IMR-90 (cell line): Measurements from ENCODE around the gene PGLYRP2. TPM values are rescaled to one million over a fixed set of nuclear protein-coding genes. Genes with fewer than 3 reads are reported as not detected.

Experiments used
- ATAC-seq: fragments of 200-7000 bp; cut with Tn5 transposase; 2 replicates; pipeline ENCODE4 v1.9.1; 2020; ENCODE audit warnings: low read depth, mild to moderate bottlenecking, moderate library complexity
- BruUV-seq: library from RNA; stranded (reverse); fragments of 400-500 nt; replicated peaks from 2 replicates; lab custom pipeline; 2021; lab: Mats Ljungman, UMichigan
- CTCF ChIA-PET: fragments of 300-600 bp; formaldehyde crosslinking; extraction: SDS; loops from one replicate; lab custom pipeline; 2021; ENCODE audit warnings: antibody characterized with exemption; lab: Yijun Ruan, JAX
- POLR2A ChIA-PET: fragments of 300-600 bp; sonication (Branson Sonifier 250); formaldehyde crosslinking; loops from one replicate; lab custom pipeline; 2022; ENCODE audit warnings: antibody characterized with exemption; ENCODE audit not compliant: unreplicated experiment; lab: Charles Lee
- DNase-seq: peaks from one replicate; pipeline ENCODE4 v3.0.0; 2013
- H2AFZ ChIP-seq: replicated peaks from 2 replicates; pipeline ENCODE3; 2013; ENCODE audit warnings: low read length, mild to moderate bottlenecking; ENCODE audit not compliant: poor library complexity
- H2AK5ac ChIP-seq: 2 replicates; pipeline ENCODE4 v1.6.1; 2013; ENCODE audit warnings: low read depth, low read length, inconsistent platforms
- H2AK9ac ChIP-seq: replicated peaks from 2 replicates; pipeline ENCODE3; 2013; ENCODE audit warnings: mild to moderate bottlenecking, low read depth, low read length, moderate library complexity; ENCODE audit not compliant: poor library complexity
- H2BK120ac ChIP-seq: 2 replicates; pipeline ENCODE4 v1.6.1; 2013; ENCODE audit warnings: low read depth, low read length, inconsistent platforms
- H2BK15ac ChIP-seq: 3 replicates; pipeline ENCODE4 v1.6.1; 2013; ENCODE audit warnings: low read depth, low read length, inconsistent platforms
- H2BK20ac ChIP-seq: 2 replicates; pipeline ENCODE4 v1.6.1; 2013; ENCODE audit warnings: low read depth, mild to moderate bottlenecking, inconsistent platforms, low read length, moderate library complexity
- H2BK5ac ChIP-seq: 2 replicates; pipeline ENCODE4 v1.6.1; 2013; ENCODE audit warnings: mild to moderate bottlenecking, low read depth, low read length, inconsistent platforms; ENCODE audit not compliant: poor library complexity, severe bottlenecking
- H3K14ac ChIP-seq: replicated peaks from 2 replicates; pipeline ENCODE4 v1.6.1; 2013; ENCODE audit warnings: low read depth, low read length, inconsistent platforms
- H3K18ac ChIP-seq: 2 replicates; pipeline ENCODE4 v1.6.1; 2013; ENCODE audit warnings: low read depth, low read length, control low read depth
- H3K23ac ChIP-seq: 2 replicates; pipeline ENCODE4 v1.6.1; 2013; ENCODE audit warnings: low read depth, low read length, inconsistent platforms
- H3K27ac ChIP-seq: 2 replicates; pipeline ENCODE4 v1.5.1; 2013; ENCODE audit warnings: mild to moderate bottlenecking, control low read depth, low read length; ENCODE audit not compliant: insufficient read depth
- H3K27me3 ChIP-seq: 2 replicates; pipeline ENCODE4 v1.6.1; 2013; ENCODE audit warnings: low read length; ENCODE audit not compliant: control insufficient read depth, insufficient read depth
- H3K36me3 ChIP-seq: 2 replicates; pipeline ENCODE4 v1.6.1; 2013; ENCODE audit warnings: low read length, mixed read lengths; ENCODE audit not compliant: control insufficient read depth, insufficient read depth
- H3K4ac ChIP-seq: 2 replicates; pipeline ENCODE4 v1.6.1; 2013; ENCODE audit warnings: low read depth, low read length, inconsistent platforms
- H3K4me1 ChIP-seq: 2 replicates; pipeline ENCODE4 v1.6.1; 2013; ENCODE audit warnings: low read length, mixed read lengths; ENCODE audit not compliant: control insufficient read depth, insufficient read depth
- H3K4me2 ChIP-seq: 2 replicates; pipeline ENCODE4 v1.6.1; 2013; ENCODE audit warnings: low read depth, mild to moderate bottlenecking, control low read depth, low read length, moderate library complexity
- H3K4me3 ChIP-seq: 2 replicates; pipeline ENCODE4 v1.5.1; 2013; ENCODE audit warnings: low read depth, mild to moderate bottlenecking, control low read depth, low read length, moderate library complexity; ENCODE audit not compliant: insufficient read depth
- H3K56ac ChIP-seq: 2 replicates; pipeline ENCODE4 v1.6.1; 2013; ENCODE audit warnings: low read length, inconsistent platforms; ENCODE audit not compliant: insufficient read depth; ENCODE audit errors: extremely low read depth
- H3K79me1 ChIP-seq, 2 experiments: 2 replicates each; pipeline ENCODE4 v1.6.1; 2013; ENCODE audit warnings: low read length in 2 of 2, inconsistent platforms in 1 of 2, low read depth in 1 of 2
- H3K9ac ChIP-seq: 2 replicates; pipeline ENCODE4 v1.6.1; 2013; ENCODE audit warnings: low read depth, low read length, control low read depth
- H3K9me1 ChIP-seq: 2 replicates; pipeline ENCODE4 v1.6.1; 2013; ENCODE audit warnings: low read length, inconsistent platforms; ENCODE audit not compliant: insufficient read depth
- H3K9me3 ChIP-seq: 2 replicates; pipeline ENCODE4 v1.6.1; 2013; ENCODE audit warnings: low read length; ENCODE audit not compliant: control insufficient read depth, insufficient read depth
- H4K20me1 ChIP-seq: 2 replicates; pipeline ENCODE4 v1.6.1; 2013; ENCODE audit warnings: low read length, inconsistent platforms; ENCODE audit not compliant: insufficient read depth
- H4K5ac ChIP-seq: 2 replicates; pipeline ENCODE4 v1.6.1; 2013; ENCODE audit warnings: mild to moderate bottlenecking, low read depth, low read length, control low read depth
- H4K8ac ChIP-seq, 2 experiments: 2 replicates each; pipeline ENCODE4 v1.6.1; 2013; ENCODE audit warnings: low read depth in 2 of 2, low read length in 2 of 2, control low read depth in 1 of 2, inconsistent platforms in 1 of 2
- H4K91ac ChIP-seq: 2 replicates; pipeline ENCODE4 v1.6.1; 2013; ENCODE audit warnings: low read depth, low read length, inconsistent platforms; ENCODE audit not compliant: insufficient read depth
- BHLHE40 ChIP-seq: fragments of 150-350 bp; IDR thresholded peaks from 2 replicates; pipeline ENCODE4 v1.6.1; 2016; ENCODE audit warnings: mild to moderate bottlenecking, low read depth, low read length
- MAFK ChIP-seq: IDR thresholded peaks from 2 replicates; pipeline ENCODE4 v1.6.1; 2012; ENCODE audit warnings: low read depth, low read length, improper control_type of control experiment
- RAD21 ChIP-seq: IDR thresholded peaks from 2 replicates; pipeline ENCODE4 v1.6.1; 2012; ENCODE audit warnings: low read length, improper control_type of control experiment
- SMC3 ChIP-seq: fragments of 150-350 bp; IDR thresholded peaks from 2 replicates; pipeline ENCODE4 v1.6.1; 2016; ENCODE audit warnings: low read depth, mild to moderate bottlenecking, antibody characterized with exemption, low read length, moderate library complexity
- WGBS, 2 experiments: methylation state at CpG; one replicate each; pipeline versions ENCODE4 v1.1.5 to v1.1.7; 2013; ENCODE audit warnings: missing lambda C conversion rate in 2 of 2; ENCODE audit not compliant: insufficient read length in 1 of 2; ENCODE audit errors: extremely low coverage in 2 of 2; 5-methylcytosine and 5-hydroxymethylcytosine counted together
- dilution Hi-C: fragments of 300-500 bp; cut with HindIII; formaldehyde crosslinking; loops from one replicate; pipeline ENCODE4 v1.14.3; 2018; ENCODE audit warnings: low sequenced_read_pairs; ENCODE audit not compliant: unreplicated experiment
- in situ Hi-C: fragments of 300-500 bp; cut with MboI; formaldehyde crosslinking; loops from 3 replicates; pipeline ENCODE4 v1.14.3; 2019; ENCODE audit warnings: low sequenced_read_pairs, inconsistent platforms, mixed read lengths
- intact Hi-C: fragments of 100-400 bp; cut with micrococcal nuclease; formaldehyde crosslinking; loops from 2 replicates; pipeline ENCODE4 v1.10.0; 2022
- polyA plus RNA-seq, 3 experiments: library from polyadenylated mRNA; depleted of rRNA; stranded (reverse); fragments of >200 nt; gene quantifications; 2 replicates each; pipeline ENCODE4 v1.2.3, GENCODE V29; 2012; ENCODE audit warnings: low replicate concordance in 1 of 3
- total RNA-seq: library from RNA; depleted of rRNA; stranded (reverse); fragments of >200 nt; gene quantifications from 2 replicates; pipeline ENCODE4 v1.2.3, GENCODE V29; 2012

The PGLYRP2 gene
- total and polyA plus RNA-seq, 2 of the 4 experiments (the other 2 are of a cell fraction): not detected

GRCh38 chr19:15448778-15449619, 30.3 kb downstream of the PGLYRP2 start (continued):
- TF ChIP-seq SMC3: no peak
- no peak for TF ChIP-seq RAD21

- ChIA-PET POLR2A (interaction anchor here (0.9 kb wide), 1 partner anchor 16 kb away, joined by 3 read pairs; no protein-coding TSS in a partner anchor), CTCF (no interaction called here)
- 32% methylated on average over 10 of the region's 17 CpGs; no CpG with 5 or more reads in 1 of the 2 experiments for WGBS, 2 experiments
- Histone ChIP-seq H3K27ac (no peak overlapping the region), H2BK15ac (no peak overlapping the region), H3K27me3 (no peaks in the 10 kb centered on the region), H3K9me1 (peaks cover 15% of the 10 kb centered on the region), H3K4me3 (no peak overlapping the region), H3K36me3 (peaks cover 8% of the 10 kb centered on the region; the same call in 1 of the 2 replicates), H3K18ac (no peak overlapping the region), H3K4me2 (no peak overlapping the region), H3K79me1 (peaks cover 0 to 6% of the 10 kb centered on the region in 2 experiments; a peak in 1 of 4 replicates), H4K5ac (no peak overlapping the region), H4K20me1 (no peaks in the 10 kb centered on the region; the same call in 1 of the 2 replicates), H2AFZ (peak overlapping the region; percentile 95), H2BK20ac (no peak overlapping the region), H3K4ac (no peak overlapping the region), H2AK9ac (peak overlapping the region; percentile 96), H3K23ac (peak overlapping the region; percentile 64; the same call in 1 of the 2 replicates), H4K8ac (peak overlapping the region in 1 of 2 experiments; percentile 66; a peak in 1 of 4 replicates), H3K9ac (no peak overlapping the region), H3K14ac (0 out of 2 replicates have a peak overlapping the region, but pooled peaks have one; percentile 79), H4K91ac (no peak overlapping the region), H3K9me3 (no peaks in the 10 kb centered on the region), H2BK5ac (no peak overlapping the region), H3K56ac (no peak overlapping the region), H3K4me1 (peaks cover 5% of the 10 kb centered on the region; the same call in 1 of the 2 replicates), H2AK5ac (peak overlapping the region; percentile 49; the same call in 1 of the 2 replicates), H2BK120ac (no peak overlapping the region)
- no peak for ATAC-seq
- TF ChIP-seq MAFK (no peak), BHLHE40 (no peak)
- in situ Hi-C loops: loop anchor here (25.0 kb wide), 1 partner anchor 886 kb away; the partner anchor contains the start of gene NDUFB7
- no TSS peak for BruUV-seq
- intact Hi-C loops: no loop called here
- no peak for DNase-seq
- dilution Hi-C loops: no loop called here
Measured at GRCh38 chr19:15448044-15448777, 31.1 kb downstream of the PGLYRP2 start.
